ENCODE results near the gene PTPRB. TPM values are rescaled to one million over a fixed set of nuclear protein-coding genes. Genes with fewer than 3 reads are reported as not detected.

Gene PTPRB
- total and polyA plus RNA-seq, 2 donors (not counting 1 experiment from before 2014, with no cell fraction given), result 0.01 TPM; not detected in 1

DNA sequence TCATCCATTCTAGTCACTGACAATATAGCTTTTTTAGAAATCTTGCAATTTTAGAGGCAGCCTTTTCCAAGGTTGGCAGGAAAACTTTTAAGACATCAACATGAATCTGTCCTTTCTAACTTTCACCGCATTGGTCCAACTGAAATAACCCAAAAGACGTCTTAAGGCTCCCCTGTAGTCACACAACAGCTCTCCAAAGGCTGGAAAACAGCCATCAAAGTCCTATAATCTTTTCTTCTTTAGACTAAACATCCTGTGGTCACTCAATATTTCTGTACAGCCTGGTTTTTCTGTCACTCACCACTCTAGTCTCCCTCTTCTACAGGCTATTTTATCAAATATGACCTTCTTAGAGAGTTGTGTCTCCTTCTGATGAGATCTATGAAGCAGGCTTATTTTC is 4.5 kb upstream of the PTPRB start:
- Histone ChIP-seq H3K27ac (ENCODE audit: low read length in 2 of 2) (no peak overlapping the region), H3K27me3 (replicated peaks in 1 of 4; ENCODE audit: control extremely low read depth in 1 of 4, control insufficient read depth in 3 of 4, insufficient read depth in 4 of 4, low read length in 3 of 4) (peaks cover 0 to 3% (median 0%) of the 10 kb centered on the region in 4 experiments), H4K20me1 (ENCODE audit: control insufficient read depth, insufficient read depth, low read length, poor library complexity, severe bottlenecking) (no peaks in the 10 kb centered on the region), H3K4me3 (ENCODE audit: control extremely low read depth in 1 of 5, extremely low read depth in 1 of 5, insufficient read depth in 1 of 5, low read depth in 2 of 5, low read length in 4 of 5) (no peak overlapping the region), H3K9ac (ENCODE audit: low read length) (no peak overlapping the region), H3K4me2 (replicated peaks; ENCODE audit: low read depth, low read length, poor library complexity, severe bottlenecking) (no peak overlapping the region), H2AFZ (ENCODE audit: insufficient read depth, low read depth, low read length, poor library complexity, severe bottlenecking) (no peak overlapping the region), H3K9me3 (ENCODE audit: control extremely low read depth in 1 of 3, control insufficient read depth in 2 of 3, insufficient read depth in 1 of 3, low read length in 2 of 3) (no peaks in the 10 kb centered on the region), H3K4me1 (ENCODE audit: control insufficient read depth in 2 of 2, insufficient read depth in 2 of 2, low read length in 2 of 2) (no peaks in the 10 kb centered on the region), H3K36me3 (replicated peaks in 1 of 2; ENCODE audit: control extremely low read depth in 1 of 2, control insufficient read depth in 1 of 2, extremely low read depth in 1 of 2, insufficient read depth in 2 of 2, low read length in 1 of 2) (no peaks in the 10 kb centered on the region), H3K79me2 (ENCODE audit: control insufficient read depth, insufficient read depth, low read length) (no peaks in the 10 kb centered on the region)
- 100% methylated on average over 2 of the region's 2 CpGs for WGBS (ENCODE audit: insufficient coverage)
- Mint-ChIP-seq H3K27me3 (peaks cover 7% of the 10 kb centered on the region), H3K9me3 (ENCODE audit: insufficient read depth) (no peaks in the 10 kb centered on the region), H3K4me1 (no peaks in the 10 kb centered on the region), H3K27ac (no peak overlapping the region), H3K4me3 (no peak overlapping the region)
- intact Hi-C loops (cut with micrococcal nuclease), result no loop called here
- CTCF ChIA-PET, result no interaction called here
- ATAC-seq (ENCODE audit: low read depth) (no peak), DNase-seq (no peak)
- POLR2A ChIA-PET, result no interaction called here
- no peak for TF ChIP-seq CTCF (IDR thresholded peaks at IDR 0.05)
- TF ChIP-seq EZH2 (IDR thresholded peaks at IDR 0.05; ENCODE audit: borderline replicate concordance, insufficient read depth, low read depth, low read length, poor library complexity, severe bottlenecking), result no peak

- H2AFZ ChIP-seq (ENCODE audit: insufficient read depth, low read depth, low read length, poor library complexity, severe bottlenecking), result no peak overlapping the region
- Mint-ChIP-seq H3K27me3 (peaks cover 3% of the 10 kb centered on the region), H3K4me1 (no peaks in the 10 kb centered on the region), H3K27ac (no peak overlapping the region), H3K4me3 (no peak overlapping the region), H3K9me3 (ENCODE audit: insufficient read depth) (no peaks in the 10 kb centered on the region)
- TF ChIP-seq EZH2 (IDR thresholded peaks at IDR 0.05; ENCODE audit: borderline replicate concordance, insufficient read depth, low read depth, low read length, poor library complexity, severe bottlenecking), result no peak
- TF ChIP-seq CTCF (IDR thresholded peaks at IDR 0.05), result no peak
- H3K4me2 ChIP-seq (replicated peaks; ENCODE audit: low read depth, low read length, poor library complexity, severe bottlenecking), result no peak overlapping the region
- no peak for DNase-seq
- no peaks in the 10 kb centered on the region for H3K9me3 ChIP-seq (ENCODE audit: control extremely low read depth in 1 of 3, control insufficient read depth in 2 of 3, insufficient read depth in 1 of 3, low read length in 2 of 3)
- H3K4me1 ChIP-seq (ENCODE audit: control insufficient read depth in 2 of 2, insufficient read depth in 2 of 2, low read length in 2 of 2), result no peaks in the 10 kb centered on the region
- H3K9ac ChIP-seq (ENCODE audit: low read length), result no peak overlapping the region
- no peak overlapping the region for H3K4me3 ChIP-seq (ENCODE audit: control extremely low read depth in 1 of 5, extremely low read depth in 1 of 5, insufficient read depth in 1 of 5, low read depth in 2 of 5, low read length in 4 of 5)
- CTCF ChIA-PET, result no interaction called here
- POLR2A ChIA-PET, result no interaction called here
- H4K20me1 ChIP-seq (ENCODE audit: control insufficient read depth, insufficient read depth, low read length, poor library complexity, severe bottlenecking), result no peaks in the 10 kb centered on the region
- no peak overlapping the region for H3K27ac ChIP-seq (ENCODE audit: low read length in 2 of 2)
- no peaks in the 10 kb centered on the region for H3K79me2 ChIP-seq (ENCODE audit: control insufficient read depth, insufficient read depth, low read length)
- intact Hi-C loops (cut with micrococcal nuclease), result no loop called here
- peaks cover 0 to 3% (median 0%) of the 10 kb centered on the region in 4 experiments for H3K27me3 ChIP-seq (replicated peaks in 1 of 4; ENCODE audit: control extremely low read depth in 1 of 4, control insufficient read depth in 3 of 4, insufficient read depth in 4 of 4, low read length in 3 of 4)
- H3K36me3 ChIP-seq (replicated peaks in 1 of 2; ENCODE audit: control extremely low read depth in 1 of 2, control insufficient read depth in 1 of 2, extremely low read depth in 1 of 2, insufficient read depth in 2 of 2, low read length in 1 of 2), result no peaks in the 10 kb centered on the region
- no peak for ATAC-seq (ENCODE audit: low read depth)
- 100% methylated on average over 1 of the region's 1 CpG for WGBS (ENCODE audit: insufficient coverage)
These were observed 3.7 kb upstream of the PTPRB start for GRCh38 chr12:70640901-70641300.
